ENCODE data around the gene MTRR.

The MTRR gene

GRCh38 chr5:7927466-7928375, 58.8 kb downstream of the MTRR start:
- peak; percentile 69 for TF ChIP-seq PKNOX1 (IDR thresholded peaks at IDR 0.05)
- no peak for TF ChIP-seq ZNF384 (IDR thresholded peaks at IDR 0.05)
- CTCF ChIA-PET, result interaction anchor here (0.5 to 1.9 kb wide), 6 partner anchors 8 to 1616 kb away, joined by 3 to 8 read pairs (median 4); no protein-coding TSS in a partner anchor
- POLR2A ChIA-PET, result no interaction called here

GRCh38 chr5:7930011-7930410, 61.1 kb downstream of the MTRR start:
- CTCF ChIA-PET, result interaction anchor here (0.8 kb wide), 1 partner anchor 43 kb away, joined by 3 read pairs; no protein-coding TSS in a partner anchor
- POLR2A ChIA-PET, result no interaction called here
- no peak for DNase-seq (ENCODE audit: extremely low spot score)
- TF ChIP-seq TARDBP (IDR thresholded peaks at IDR 0.05), result no peak
- TF ChIP-seq SP1 (IDR thresholded peaks at IDR 0.05), result no peak
- TF ChIP-seq ARNT (IDR thresholded peaks at IDR 0.05), result no peak
- TF ChIP-seq CTBP1 (IDR thresholded peaks at IDR 0.05; ENCODE audit: borderline replicate concordance), result no peak
- TF ChIP-seq SUZ12 (IDR thresholded peaks at IDR 0.05), result no peak
- no peak for TF ChIP-seq ELF4 (IDR thresholded peaks at IDR 0.05)
- TF ChIP-seq LEF1 (IDR thresholded peaks at IDR 0.05; ENCODE audit: borderline replicate concordance), result no peak
- no peak for TF ChIP-seq HDGF (IDR thresholded peaks at IDR 0.05; ENCODE audit: borderline replicate concordance)
- TF ChIP-seq PKNOX1 (IDR thresholded peaks at IDR 0.05), result no peak

More at GRCh38 chr5:7927466-7928375, 58.8 kb downstream of the MTRR start:
- peak; percentile 73 for DNase-seq (ENCODE audit: extremely low spot score)

- POLR2A ChIA-PET, result no interaction called here
Observed at GRCh38 chr5:7941692-7942091, 72.7 kb downstream of the MTRR start.

GRCh38 chr5:7947301-7947700, 78.4 kb downstream of the MTRR start:
- ChIA-PET CTCF (no interaction called here), POLR2A (no interaction called here)
- TF ChIP-seq FOXA1 (IDR thresholded peaks at IDR 0.05) (no peak), L3MBTL2 (conservative IDR thresholded peaks at IDR 0.05) (no peak)
- DNase-seq (ENCODE audit: extremely low spot score), result no peak

More at GRCh38 chr5:7941692-7942091, 72.7 kb downstream of the MTRR start:
- CTCF ChIA-PET, result no interaction called here
- no peak for DNase-seq (ENCODE audit: extremely low spot score)
- no peak for TF ChIP-seq HDGF (IDR thresholded peaks at IDR 0.05; ENCODE audit: borderline replicate concordance)
- no peak for TF ChIP-seq ARNT (IDR thresholded peaks at IDR 0.05)
- no peak for TF ChIP-seq FOXM1 (IDR thresholded peaks at IDR 0.05; ENCODE audit: borderline replicate concordance)
- no peak for TF ChIP-seq TARDBP (IDR thresholded peaks at IDR 0.05)
- no peak for TF ChIP-seq FOXK2 (IDR thresholded peaks at IDR 0.05)
- TF ChIP-seq CTBP1 (IDR thresholded peaks at IDR 0.05; ENCODE audit: borderline replicate concordance), result no peak

Measured in HEK293T (cell line).